Gastroesophageal sphincter (tissue), 4 donors: ENCODE measurements around the gene CBFA2T2. TPM values are rescaled to one million over a fixed set of nuclear protein-coding genes. Genes with fewer than 3 reads are reported as not detected.
A peak's percentile ranks its signal among the peaks of the same experiment; 100 is the strongest.
"Not testable (repeated sequence)": the region's sequence is repeated elsewhere in the genome, so short reads cannot be mapped to it uniquely, and the experiment has no call there.

Experiments used
- ATAC-seq: fragments of 150-250 bp; one replicate; pipeline ENCODE4 v1.9.1; 2016; ENCODE audit warnings: mild to moderate bottlenecking, moderate library complexity
- H3K27ac ChIP-seq, 4 donors: fragments of 200-600 bp; sonication (generic) in 3 of 4; 1 replicate in 3 of 4; 2 replicates in 1 of 4; pipeline ENCODE4 v1.5.1; 2016 to 2019
- H3K27me3 ChIP-seq: fragments of 200-600 bp; sonication (generic); one replicate; pipeline ENCODE4 v1.5.1; 2019
- H3K36me3 ChIP-seq, 2 donors: fragments of 200-600 bp; sonication (generic); one replicate each; pipeline ENCODE4 v1.5.1; 2019; ENCODE audit warnings: control low read depth in 1 of 2
- H3K4me1 ChIP-seq, 3 donors: fragments of 200-600 bp; sonication (generic); 1 replicate in 2 of 3; 2 replicates in 1 of 3; pipeline ENCODE4 v1.5.1; 2016 to 2019; ENCODE audit warnings: control low read depth in 2 of 3
- H3K4me3 ChIP-seq, 2 donors: fragments of 200-600 bp; sonication (generic); one replicate each; pipeline ENCODE4 v1.5.1; 2019; ENCODE audit warnings: mild to moderate bottlenecking in 1 of 2, moderate library complexity in 1 of 2
- H3K9me3 ChIP-seq, 3 donors: fragments of 200-600 bp; sonication (generic); one replicate each; pipeline ENCODE4 v1.5.1; 2017 to 2019; ENCODE audit warnings: control low read depth in 2 of 3
- CTCF ChIP-seq, 4 experiments: fragments of 200-600 bp in 2 of 4; fragments of 450-650 bp in 2 of 4; sonication (generic) in 1 of 4; IDR thresholded peaks; one replicate each; pipeline ENCODE4 v1.5.1; 2017 to 2019; ENCODE audit warnings: antibody characterized with exemption in 4 of 4, mild to moderate bottlenecking in 2 of 4, moderate library complexity in 2 of 4
- EP300 ChIP-seq: sonication (generic); formaldehyde crosslinking; IDR thresholded peaks from one replicate; pipeline ENCODE4 v1.6.1; 2017; ENCODE audit warnings: antibody characterized with exemption, mild to moderate bottlenecking
- POLR2A ChIP-seq, 2 donors: fragments of 450-650 bp; IDR thresholded peaks; one replicate each; pipeline ENCODE4 v1.6.1; 2017; ENCODE audit warnings: antibody characterized with exemption in 2 of 2, mild to moderate bottlenecking in 2 of 2, moderate library complexity in 1 of 2
- POLR2AphosphoS5 ChIP-seq: sonication (generic); formaldehyde crosslinking; IDR thresholded peaks from one replicate; pipeline ENCODE4 v1.6.1; 2017; ENCODE audit warnings: antibody characterized with exemption
- WGBS, 2 donors: methylation state at CpG; one replicate each; pipeline ENCODE4 v1.1.5; 2018; ENCODE audit warnings: low coverage in 1 of 2; 5-methylcytosine and 5-hydroxymethylcytosine counted together
- total RNA-seq, 4 donors: library from RNA; depleted of rRNA; stranded (reverse); fragments of >200 nt; gene quantifications; one replicate each; pipeline ENCODE4 v1.1.0, GENCODE V29; 2016

Gene CBFA2T2
- total RNA-seq, 4 donors from 2014 or later: 11.1 to 17.4 (median 14.2) TPM

GRCh38 chr20:33450867-33451266, 39.0 kb upstream of the CBFA2T2 start:
- no peaks in the 10 kb centered on the region for H3K36me3 ChIP-seq
- no peaks in the 10 kb centered on the region for H3K9me3 ChIP-seq
- no peaks in the 10 kb centered on the region for H3K27me3 ChIP-seq
- no peak overlapping the region for H3K27ac ChIP-seq
- 44% methylated on average over 4 of the region's 4 CpGs; no CpG with 5 or more reads in 1 of the 2 donors for WGBS, 2 donors
- H3K4me1 ChIP-seq: no peaks in the 10 kb centered on the region
- ATAC-seq: no peak
- TF ChIP-seq EP300 (no peak), POLR2AphosphoS5 (no peak), CTCF (IDR thresholded peaks at IDR 0.05) (no peak)
- H3K4me3 ChIP-seq: no peak overlapping the region

GRCh38 chr20:33456916-33457642, 32.8 kb upstream of the CBFA2T2 start:
- WGBS, 2 donors: 0 to 25% methylated on average over 2 to 4 of the region's 6 CpGs
- H3K4me1 ChIP-seq, H3K4me3 ChIP-seq, H3K27ac ChIP-seq, H3K36me3 ChIP-seq, H3K9me3 ChIP-seq, H3K27me3 ChIP-seq: not testable (repeated sequence)
- TF ChIP-seq CTCF (IDR thresholded peaks at IDR 0.05) (peak in 3 of 4 experiments; percentile 91 to 96 (median 93)), POLR2AphosphoS5 (peak; percentile 46)
- peak; percentile 90 for ATAC-seq

- WGBS, 2 donors: 90 to 100% methylated on average over 1 to 6 of the region's 7 CpGs
- Histone ChIP-seq H3K4me3 (no peak overlapping the region), H3K27me3 (no peaks in the 10 kb centered on the region), H3K27ac (no peak overlapping the region), H3K36me3 (no peaks in the 10 kb centered on the region), H3K9me3 (no peaks in the 10 kb centered on the region), H3K4me1 (peaks cover 0 to 10% (median 4%) of the 10 kb centered on the region in 3 donors)
- TF ChIP-seq POLR2AphosphoS5 (no peak), POLR2A (IDR thresholded peaks at IDR 0.05) (no peak), EP300 (no peak)
- no peak for ATAC-seq
Measured at GRCh38 chr20:33459599-33459998, 30.3 kb upstream of the CBFA2T2 start.

- Histone ChIP-seq H3K9me3 (no peaks in the 10 kb centered on the region), H3K36me3 (no peaks in the 10 kb centered on the region), H3K4me3 (no peak overlapping the region), H3K4me1 (peaks cover 0 to 10% (median 4%) of the 10 kb centered on the region in 3 donors), H3K27ac (no peak overlapping the region), H3K27me3 (no peaks in the 10 kb centered on the region)
- 100% methylated on average over 2 to 3 of the region's 5 CpGs for WGBS, 2 donors
- ATAC-seq: no peak
- no peak for TF ChIP-seq EP300
- no peak for TF ChIP-seq POLR2A (IDR thresholded peaks at IDR 0.05)
- no peak for TF ChIP-seq POLR2AphosphoS5
- no peak for TF ChIP-seq CTCF (IDR thresholded peaks at IDR 0.05)
Measured at GRCh38 chr20:33460711-33461110, 29.2 kb upstream of the CBFA2T2 start.

GRCh38 chr20:33463332-33464101, 26.4 kb upstream of the CBFA2T2 start:
- ATAC-seq: peak; percentile 19
- Histone ChIP-seq H3K27me3 (no peaks in the 10 kb centered on the region), H3K9me3 (no peaks in the 10 kb centered on the region), H3K4me3 (no peak overlapping the region), H3K36me3 (no peaks in the 10 kb centered on the region), H3K27ac (peak overlapping the region in 1 of 4 donors; percentile 19), H3K4me1 (peaks cover 0 to 10% (median 4%) of the 10 kb centered on the region in 3 donors)
- TF ChIP-seq POLR2A (IDR thresholded peaks at IDR 0.05): no peak
- no peak for TF ChIP-seq CTCF (IDR thresholded peaks at IDR 0.05)
- WGBS, 2 donors: 92% methylated on average over 2 of the region's 7 CpGs; no CpG with 5 or more reads in 1 of the 2 donors

- peak overlapping the region in 2 of 4 donors; percentile 15 to 42 for H3K27ac ChIP-seq
- 85 to 86% methylated on average over 8 of the region's 8 CpGs for WGBS, 2 donors
Measured at GRCh38 chr20:33464759-33465158, 25.1 kb upstream of the CBFA2T2 start.

More at GRCh38 chr20:33464759-33465158, 25.1 kb upstream of the CBFA2T2 start:
- not testable (repeated sequence) for H3K27me3 ChIP-seq, H3K4me1 ChIP-seq, H3K9me3 ChIP-seq, ATAC-seq, H3K36me3 ChIP-seq, H3K4me3 ChIP-seq
